ENCODE data around the gene INSIG2.

GRCh38 chr2:118110991-118111390 is 22.7 kb downstream of the INSIG2 start:
- TF ChIP-seq RCOR1 (IDR thresholded peaks at IDR 0.05; ENCODE audit: insufficient replicate concordance, low read length) = no peak
- no peak for TF ChIP-seq CTCF (conservative IDR thresholded peaks at IDR 0.05; ENCODE audit: low read depth, low read length)
